ENCODE data around the gene AK9. TPM values are rescaled to one million over a fixed set of nuclear protein-coding genes. Genes with fewer than 3 reads are reported as not detected.

Gene AK9
- total and polyA plus RNA-seq, 2 of the 8 experiments (the other 6 are each of a cell fraction or from before 2014, with no cell fraction given): 1.8 to 2.2 TPM

DNA sequence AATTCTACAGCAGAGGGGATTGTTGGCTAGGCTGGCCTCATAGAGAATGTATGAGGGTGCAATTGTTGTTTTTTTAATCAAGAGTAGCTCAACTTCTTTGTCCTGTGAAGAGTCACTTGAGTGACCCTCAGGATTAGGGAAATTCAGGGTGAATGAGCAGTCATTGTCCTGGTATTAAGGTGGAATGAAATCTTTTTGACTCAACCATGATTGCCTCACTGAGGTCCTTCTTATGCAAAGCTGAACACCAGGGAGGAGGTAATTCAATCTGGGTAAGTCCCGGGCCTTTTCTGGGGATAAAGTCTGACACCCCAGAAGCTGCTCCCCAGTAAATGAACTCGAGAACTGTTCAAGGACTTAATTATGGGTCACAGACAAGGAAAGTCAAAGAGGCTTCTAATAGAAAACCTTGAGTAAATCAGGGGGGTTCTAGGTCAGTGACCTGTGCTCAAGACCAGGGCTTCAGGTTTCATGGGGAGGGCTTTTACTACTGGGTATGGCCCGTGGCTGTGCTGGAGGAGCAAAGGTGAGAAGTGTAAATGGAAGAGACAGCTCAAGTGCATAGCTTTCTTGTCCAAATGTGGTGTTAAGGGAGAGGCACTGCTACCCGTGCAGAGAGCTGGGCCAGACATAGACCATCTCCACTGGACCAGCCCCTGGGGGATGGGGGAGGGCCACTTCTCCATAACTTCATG, 182.7 kb downstream of the AK9 start:
- no peak for DNase-seq (ENCODE audit: low read depth in 1 of 2, low spot score in 2 of 2)
- Histone ChIP-seq H3K4me3 (ENCODE audit: extremely low read depth in 1 of 4, insufficient read depth in 2 of 4, low read depth in 3 of 4, low read length in 4 of 4) (peak overlapping the region in 1 of 4 experiments; percentile 6; a peak in 1 of 8 replicates), H2AFZ (ENCODE audit: low read length) (no peak overlapping the region), H2BK20ac (ENCODE audit: low read length) (peak overlapping the region; percentile 88), H3K79me2 (ENCODE audit: control insufficient read depth in 1 of 2, insufficient read depth in 2 of 2, low read length in 2 of 2) (no peaks in the 10 kb centered on the region), H4K8ac (ENCODE audit: extremely low read depth, insufficient read depth, low read length) (no peak overlapping the region), H3K18ac (ENCODE audit: extremely low read depth, low read length) (peak overlapping the region; percentile 62), H3K4ac (replicated peaks; ENCODE audit: insufficient read length, low read depth, low read length) (peak overlapping the region; percentile 42), H4K5ac (ENCODE audit: insufficient read length, low read depth, low read length) (peak overlapping the region; percentile 39), H2AK5ac (ENCODE audit: low read depth, low read length) (no peak overlapping the region), H3K4me2 (ENCODE audit: insufficient read depth in 1 of 2, low read depth in 2 of 2, low read length in 2 of 2) (no peak overlapping the region; a peak in 1 of 4 replicates), H3K36me3 (ENCODE audit: control insufficient read depth in 2 of 4, insufficient read depth in 4 of 4, low read length in 3 of 4) (peaks cover 0 to 11% (median 4%) of the 10 kb centered on the region in 4 experiments; a peak in 3 of 8 replicates), H2BK120ac (replicated peaks; ENCODE audit: low read depth, low read length) (peak overlapping the region; percentile 19), H3K9ac (replicated peaks in 1 of 4; ENCODE audit: extremely low read depth in 1 of 4, low read depth in 3 of 4, low read length in 3 of 4) (no peak overlapping the region), H3K23me2 (ENCODE audit: low read depth, low read length) (no peaks in the 10 kb centered on the region), H2BK12ac (ENCODE audit: low read depth, low read length) (no peak overlapping the region), H3K23ac (ENCODE audit: insufficient read length) (no peak overlapping the region), H4K20me1 (replicated peaks in 1 of 2; ENCODE audit: control insufficient read depth in 1 of 2, insufficient read depth in 2 of 2, low read length in 2 of 2) (no peaks in the 10 kb centered on the region), H3K79me1 (ENCODE audit: low read depth, low read length) (no peaks in the 10 kb centered on the region), H3K14ac (ENCODE audit: insufficient read length) (no peak overlapping the region), H3K27me3 (replicated peaks in 1 of 4; ENCODE audit: control insufficient read depth in 3 of 4, extremely low read depth in 1 of 4, insufficient read depth in 3 of 4, low read length in 3 of 4) (no peaks in the 10 kb centered on the region), H2BK5ac (ENCODE audit: low read depth, low read length) (peak overlapping the region; percentile 56; the same call in 1 of the 2 replicates), H2BK15ac (ENCODE audit: low read length) (no peak overlapping the region), H3K9me3 (ENCODE audit: insufficient read depth in 2 of 2, low read depth in 1 of 2, low read length in 1 of 2) (peaks cover 22 to 28% of the 10 kb centered on the region in 2 experiments), H4K91ac (replicated peaks; ENCODE audit: insufficient read length, low read length) (peak overlapping the region; percentile 48), H3K4me1 (replicated peaks in 1 of 4; ENCODE audit: control insufficient read depth in 3 of 4, insufficient read depth in 4 of 4, low read length in 3 of 4) (peaks cover 2 to 11% (median 6%) of the 10 kb centered on the region in 4 experiments; a peak in 5 of 7 replicates), H3K27ac (ENCODE audit: low read depth, low read length) (peak overlapping the region; percentile 57; the same call in 1 of the 2 replicates), H3K56ac (replicated peaks; ENCODE audit: insufficient read length, low read depth, low read length) (no peak overlapping the region)
- 63% methylated on average over 4 of the region's 4 CpGs; no CpG with 5 or more reads in 1 of the 2 experiments for WGBS, 2 experiments (ENCODE audit: extremely low coverage in 1 of 2, insufficient coverage in 1 of 2, insufficient read length in 1 of 2, insufficient replicate concordance in 2 of 2, low coverage in 1 of 2, low lambda C conversion rate in 2 of 2, missing lambda C conversion rate in 1 of 2)
- ChIA-PET CTCF (ENCODE audit: partially characterized antibody) (interaction anchor here (0.7 to 1.9 kb wide), 4 partner anchors 11 to 531 kb away, joined by 3 to 7 read pairs (median 4); no protein-coding TSS in a partner anchor), POLR2A (ENCODE audit: partially characterized antibody) (interaction anchor here (0.8 to 1.3 kb wide), 3 partner anchors 26 to 182 kb away, joined by 3 read pairs; partner anchors contain the start of genes AK9 and FIG4)
- peak; percentile 88 for FAIRE-seq
- TF ChIP-seq POU5F1 (IDR thresholded peaks at IDR 0.05; ENCODE audit: low read depth, low read length): peak; percentile 26; the same call in 1 of the 2 replicates
- TF ChIP-seq KDM1A (IDR thresholded peaks at IDR 0.05; ENCODE audit: borderline replicate concordance, low read length): no peak; the same call in 1 of the 2 replicates
- TF ChIP-seq SP1 (IDR thresholded peaks at IDR 0.05; ENCODE audit: low read depth, low read length): peak; percentile 63; the same call in 1 of the 2 replicates
- TF ChIP-seq ZNF274 (IDR thresholded peaks at IDR 0.05; ENCODE audit: borderline replicate concordance, extremely low read depth, low read length): no peak
- TF ChIP-seq JUN (IDR thresholded peaks at IDR 0.05; ENCODE audit: low read depth, low read length): 0 out of 2 replicates have a peak, but pooled peaks have one; percentile 36
- TF ChIP-seq NANOG (IDR thresholded peaks at IDR 0.05; ENCODE audit: insufficient read depth, low read depth, low read length, poor library complexity, severe bottlenecking): peak; percentile 91
- TF ChIP-seq CEBPB (IDR thresholded peaks at IDR 0.05; ENCODE audit: low read depth, low read length): peak; percentile 87
- TF ChIP-seq PHF8 (conservative IDR thresholded peaks at IDR 0.05; ENCODE audit: low read depth, low read length): no peak
- TF ChIP-seq ASH2L (IDR thresholded peaks at IDR 0.05; ENCODE audit: low read length): peak; percentile 100
